ENCODE measurements around the gene FRMD3. TPM values are rescaled to one million over a fixed set of nuclear protein-coding genes. Genes with fewer than 3 reads are reported as not detected.
A peak's percentile ranks its signal among the peaks of the same experiment; 100 is the strongest.

FRMD3 gene
- total RNA-seq, 1 experiment from 2014 or later, result 14.5 TPM

DNA sequence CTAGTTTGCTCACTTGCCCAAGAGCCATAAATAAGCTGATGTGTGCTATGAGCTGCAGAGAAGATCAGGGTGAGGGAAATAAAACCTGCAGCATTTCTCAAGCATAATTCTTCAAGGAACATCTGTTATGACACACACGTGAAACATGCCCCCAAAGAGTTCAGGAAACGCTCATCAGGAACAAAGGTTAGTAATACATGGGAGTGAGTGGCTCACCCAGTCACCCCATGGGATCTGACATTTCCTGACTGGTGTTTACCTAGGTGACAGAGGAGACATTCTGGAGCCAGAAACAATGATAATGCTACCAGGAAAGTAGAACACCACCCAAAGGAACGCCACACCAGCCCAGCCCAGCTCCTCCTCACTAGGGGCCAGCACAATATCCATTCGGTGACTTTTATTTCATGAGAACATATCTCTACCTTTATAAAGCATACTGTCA is 66.0 kb downstream of the FRMD3 start:
- Histone ChIP-seq H3K9me3 (ENCODE audit: control insufficient read depth, insufficient read depth, low read depth, low read length) (no peaks in the 10 kb centered on the region), H3K4me3 (ENCODE audit: low read depth in 2 of 2, low read length in 2 of 2) (no peak overlapping the region), H3K36me3 (ENCODE audit: control insufficient read depth, insufficient read depth, low read length) (no peaks in the 10 kb centered on the region), H3K27ac (ENCODE audit: low read length) (peak overlapping the region; percentile 40), H3K4me1 (ENCODE audit: control insufficient read depth, insufficient read depth, low read length) (peaks cover 41% of the 10 kb centered on the region), H3K27me3 (ENCODE audit: control insufficient read depth, insufficient read depth, low read length) (no peaks in the 10 kb centered on the region)
- TF ChIP-seq POLR2AphosphoS5 (IDR thresholded peaks at IDR 0.05; ENCODE audit: low read depth, low read length) (no peak), SIN3A (IDR thresholded peaks at IDR 0.05; ENCODE audit: borderline replicate concordance, insufficient read depth, low read depth, low read length) (no peak), TCF7L2 (IDR thresholded peaks at IDR 0.05; ENCODE audit: low read depth, low read length) (no peak)
- TF ChIP-seq, protein P1, sequence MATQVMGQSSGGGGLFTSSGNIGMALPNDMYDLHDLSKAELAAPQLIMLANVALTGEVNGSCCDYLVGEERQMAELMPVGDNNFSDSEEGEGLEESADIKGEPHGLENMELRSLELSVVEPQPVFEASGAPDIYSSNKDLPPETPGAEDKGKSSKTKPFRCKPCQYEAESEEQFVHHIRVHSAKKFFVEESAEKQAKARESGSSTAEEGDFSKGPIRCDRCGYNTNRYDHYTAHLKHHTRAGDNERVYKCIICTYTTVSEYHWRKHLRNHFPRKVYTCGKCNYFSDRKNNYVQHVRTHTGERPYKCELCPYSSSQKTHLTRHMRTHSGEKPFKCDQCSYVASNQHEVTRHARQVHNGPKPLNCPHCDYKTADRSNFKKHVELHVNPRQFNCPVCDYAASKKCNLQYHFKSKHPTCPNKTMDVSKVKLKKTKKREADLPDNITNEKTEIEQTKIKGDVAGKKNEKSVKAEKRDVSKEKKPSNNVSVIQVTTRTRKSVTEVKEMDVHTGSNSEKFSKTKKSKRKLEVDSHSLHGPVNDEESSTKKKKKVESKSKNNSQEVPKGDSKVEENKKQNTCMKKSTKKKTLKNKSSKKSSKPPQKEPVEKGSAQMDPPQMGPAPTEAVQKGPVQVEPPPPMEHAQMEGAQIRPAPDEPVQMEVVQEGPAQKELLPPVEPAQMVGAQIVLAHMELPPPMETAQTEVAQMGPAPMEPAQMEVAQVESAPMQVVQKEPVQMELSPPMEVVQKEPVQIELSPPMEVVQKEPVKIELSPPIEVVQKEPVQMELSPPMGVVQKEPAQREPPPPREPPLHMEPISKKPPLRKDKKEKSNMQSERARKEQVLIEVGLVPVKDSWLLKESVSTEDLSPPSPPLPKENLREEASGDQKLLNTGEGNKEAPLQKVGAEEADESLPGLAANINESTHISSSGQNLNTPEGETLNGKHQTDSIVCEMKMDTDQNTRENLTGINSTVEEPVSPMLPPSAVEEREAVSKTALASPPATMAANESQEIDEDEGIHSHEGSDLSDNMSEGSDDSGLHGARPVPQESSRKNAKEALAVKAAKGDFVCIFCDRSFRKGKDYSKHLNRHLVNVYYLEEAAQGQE (IDR thresholded peaks at IDR 0.05; ENCODE audit: insufficient read depth in 1 of 2, low read depth in 2 of 2, low read length in 1 of 2), result no peak
- TF ChIP-seq, protein P2, sequence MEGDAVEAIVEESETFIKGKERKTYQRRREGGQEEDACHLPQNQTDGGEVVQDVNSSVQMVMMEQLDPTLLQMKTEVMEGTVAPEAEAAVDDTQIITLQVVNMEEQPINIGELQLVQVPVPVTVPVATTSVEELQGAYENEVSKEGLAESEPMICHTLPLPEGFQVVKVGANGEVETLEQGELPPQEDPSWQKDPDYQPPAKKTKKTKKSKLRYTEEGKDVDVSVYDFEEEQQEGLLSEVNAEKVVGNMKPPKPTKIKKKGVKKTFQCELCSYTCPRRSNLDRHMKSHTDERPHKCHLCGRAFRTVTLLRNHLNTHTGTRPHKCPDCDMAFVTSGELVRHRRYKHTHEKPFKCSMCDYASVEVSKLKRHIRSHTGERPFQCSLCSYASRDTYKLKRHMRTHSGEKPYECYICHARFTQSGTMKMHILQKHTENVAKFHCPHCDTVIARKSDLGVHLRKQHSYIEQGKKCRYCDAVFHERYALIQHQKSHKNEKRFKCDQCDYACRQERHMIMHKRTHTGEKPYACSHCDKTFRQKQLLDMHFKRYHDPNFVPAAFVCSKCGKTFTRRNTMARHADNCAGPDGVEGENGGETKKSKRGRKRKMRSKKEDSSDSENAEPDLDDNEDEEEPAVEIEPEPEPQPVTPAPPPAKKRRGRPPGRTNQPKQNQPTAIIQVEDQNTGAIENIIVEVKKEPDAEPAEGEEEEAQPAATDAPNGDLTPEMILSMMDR (IDR thresholded peaks at IDR 0.05), result no peak
- intact Hi-C loops (cut with micrococcal nuclease; ENCODE audit: unreplicated experiment) (no loop called here), in situ Hi-C loops (cut with HindIII; ENCODE audit: low pct_unique_long_range_greater_than_20kb, low sequenced_read_pairs) (no loop called here)
- ChIA-PET POLR2A (no interaction called here), CTCF (no interaction called here)
- no peak for DNase-seq (ENCODE audit: low read depth, low spot score)
- peak; percentile 73 for ATAC-seq
- no TSS peak for BruUV-seq (replicated peaks)

DNA sequence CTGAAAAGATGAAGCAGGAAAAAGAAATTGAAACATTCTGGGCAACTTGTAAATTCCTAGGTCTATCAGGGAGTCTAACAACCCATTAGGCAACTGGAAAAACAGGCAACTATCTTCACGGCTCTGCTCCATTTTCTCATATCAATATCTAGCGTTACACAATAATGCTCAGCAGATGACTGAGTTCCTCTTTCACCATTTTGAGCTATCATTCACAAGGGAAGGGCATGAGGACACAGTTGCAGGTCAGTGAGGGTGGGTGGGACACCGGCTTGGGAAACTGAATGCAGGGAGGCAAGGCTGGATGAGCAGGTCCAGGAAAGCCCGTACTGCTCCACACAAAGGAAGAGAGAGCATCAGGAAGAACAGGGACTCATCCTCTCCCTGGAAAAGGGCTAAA is 67.0 kb downstream of the FRMD3 start:
- Histone ChIP-seq H3K27ac (ENCODE audit: low read length) (peak overlapping the region; percentile 51), H3K27me3 (ENCODE audit: control insufficient read depth, insufficient read depth, low read length) (no peaks in the 10 kb centered on the region), H3K9me3 (ENCODE audit: control insufficient read depth, insufficient read depth, low read depth, low read length) (no peaks in the 10 kb centered on the region), H3K4me3 (ENCODE audit: low read depth in 2 of 2, low read length in 2 of 2) (no peak overlapping the region), H3K4me1 (ENCODE audit: control insufficient read depth, insufficient read depth, low read length) (peaks cover 46% of the 10 kb centered on the region), H3K36me3 (ENCODE audit: control insufficient read depth, insufficient read depth, low read length) (no peaks in the 10 kb centered on the region)
- DNase-seq (ENCODE audit: low read depth, low spot score) (no peak), ATAC-seq (no peak)
- TF ChIP-seq POLR2AphosphoS5 (IDR thresholded peaks at IDR 0.05; ENCODE audit: low read depth, low read length) (no peak), SIN3A (IDR thresholded peaks at IDR 0.05; ENCODE audit: borderline replicate concordance, insufficient read depth, low read depth, low read length) (no peak), TCF7L2 (IDR thresholded peaks at IDR 0.05; ENCODE audit: low read depth, low read length) (no peak)
- TF ChIP-seq, protein P1 (IDR thresholded peaks at IDR 0.05; ENCODE audit: insufficient read depth in 1 of 2, low read depth in 2 of 2, low read length in 1 of 2), result no peak
- TF ChIP-seq, protein P2 (IDR thresholded peaks at IDR 0.05), result no peak
- CTCF ChIA-PET, result no interaction called here
- POLR2A ChIA-PET, result no interaction called here
- intact Hi-C loops (cut with micrococcal nuclease; ENCODE audit: unreplicated experiment) (no loop called here), in situ Hi-C loops (cut with HindIII; ENCODE audit: low pct_unique_long_range_greater_than_20kb, low sequenced_read_pairs) (no loop called here)
- no TSS peak for BruUV-seq (replicated peaks)

All from Panc1 (cell line).